HL-60 (cell line): ENCODE results near the gene DCP2.

Experiments used
- CTCF ChIP-seq: IDR thresholded peaks from one replicate; pipeline ENCODE4 v1.5.1; 2011; ENCODE audit warnings: low read length, control low read depth, inconsistent platforms; ENCODE audit not compliant: insufficient read depth
- GABPA ChIP-seq: IDR thresholded peaks from 2 replicates; pipeline ENCODE4 v1.6.1; 2012; ENCODE audit warnings: low read depth
- POLR2AphosphoS5 ChIP-seq: IDR thresholded peaks from 2 replicates; pipeline ENCODE4 v1.6.1; 2012; ENCODE audit warnings: low read depth

DNA sequence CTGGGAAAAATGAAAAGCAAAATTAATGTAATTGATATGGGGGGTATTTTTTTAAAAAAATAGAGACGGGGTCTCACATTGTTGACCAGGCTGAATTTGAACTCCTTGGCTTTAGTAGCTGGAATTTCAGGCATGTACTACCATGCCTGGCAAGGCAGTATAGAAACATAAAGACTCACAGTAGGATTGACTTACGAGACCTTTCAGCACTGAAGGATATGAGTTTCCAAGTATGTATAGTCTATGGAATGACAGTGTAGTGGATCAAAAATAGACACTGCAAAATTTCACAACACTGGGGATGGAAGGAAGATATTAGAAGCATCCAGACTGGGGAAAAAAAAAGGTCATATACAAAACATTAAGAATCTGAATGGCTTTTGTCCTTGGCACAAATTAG is 6.8 kb downstream of the DCP2 start:
- TF ChIP-seq POLR2AphosphoS5 = no peak
- no peak for TF ChIP-seq CTCF
- TF ChIP-seq GABPA = no peak
